GM12864 (cell line): ENCODE results near the gene KIF4A.
"Not testable (repeated sequence)": the region's sequence is repeated elsewhere in the genome, so short reads cannot be mapped to it uniquely, and the experiment has no call there.

Source experiments
- DNase-seq: peaks from one replicate; pipeline ENCODE4 v3.0.0-alpha.2; 2011; ENCODE audit warnings: low read depth
- H3K4me3 ChIP-seq: 2 replicates; pipeline ENCODE4 v1.5.1; 2011; ENCODE audit warnings: mild to moderate bottlenecking, low read depth, low read length, control low read depth
- CTCF ChIP-seq: IDR thresholded peaks from 2 replicates; pipeline ENCODE4 v1.5.1; 2011; ENCODE audit warnings: low read depth, mild to moderate bottlenecking, moderate library complexity, low read length, control low read depth, inconsistent platforms; ENCODE audit errors: missing control alignments

KIF4A gene

GRCh38 chrX:70324326-70324725 lies 34.4 kb downstream of the KIF4A start:
- no peak for TF ChIP-seq CTCF
- DNase-seq = no peak
- no peak overlapping the region for H3K4me3 ChIP-seq

- no peak overlapping the region for H3K4me3 ChIP-seq
- DNase-seq = no peak
- no peak for TF ChIP-seq CTCF
Observed at GRCh38 chrX:70331161-70331560, 41.3 kb downstream of the KIF4A start.

GRCh38 chrX:70332600-70332999 lies 42.7 kb downstream of the KIF4A start:
- no peak for TF ChIP-seq CTCF
- DNase-seq = no peak
- no peak overlapping the region for H3K4me3 ChIP-seq

GRCh38 chrX:70336767-70337166 lies 46.9 kb downstream of the KIF4A start:
- DNase-seq = peak; percentile 25
- TF ChIP-seq CTCF = no peak
- no peak overlapping the region for H3K4me3 ChIP-seq

GRCh38 chrX:70338290-70338689 lies 48.4 kb downstream of the KIF4A start:
- no peak overlapping the region for H3K4me3 ChIP-seq
- no peak for DNase-seq
- no peak for TF ChIP-seq CTCF

GRCh38 chrX:70343435-70343834 lies 53.5 kb downstream of the KIF4A start:
- TF ChIP-seq CTCF = no peak
- DNase-seq = no peak
- no peak overlapping the region for H3K4me3 ChIP-seq

GRCh38 chrX:70346418-70347070 lies 56.6 kb downstream of the KIF4A start:
- TF ChIP-seq CTCF = no peak
- H3K4me3 ChIP-seq = no peak overlapping the region
- no peak for DNase-seq

GRCh38 chrX:70348825-70349224 lies 58.9 kb downstream of the KIF4A start:
- DNase-seq, H3K4me3 ChIP-seq: not testable (repeated sequence)

- DNase-seq, H3K4me3 ChIP-seq: not testable (repeated sequence)
Observed at GRCh38 chrX:70349367-70350125, 59.6 kb downstream of the KIF4A start.
